Ramos (cell line): Measurements from ENCODE around the gene CENPU.

ENCODE experiments used
- in situ Hi-C: fragments of 300-500 bp; cut with MboI; formaldehyde crosslinking; loops from one replicate; pipeline ENCODE4 v1.14.3; 2022; ENCODE audit warnings: low sequenced_read_pairs; ENCODE audit not compliant: unreplicated experiment

CENPU gene

DNA sequence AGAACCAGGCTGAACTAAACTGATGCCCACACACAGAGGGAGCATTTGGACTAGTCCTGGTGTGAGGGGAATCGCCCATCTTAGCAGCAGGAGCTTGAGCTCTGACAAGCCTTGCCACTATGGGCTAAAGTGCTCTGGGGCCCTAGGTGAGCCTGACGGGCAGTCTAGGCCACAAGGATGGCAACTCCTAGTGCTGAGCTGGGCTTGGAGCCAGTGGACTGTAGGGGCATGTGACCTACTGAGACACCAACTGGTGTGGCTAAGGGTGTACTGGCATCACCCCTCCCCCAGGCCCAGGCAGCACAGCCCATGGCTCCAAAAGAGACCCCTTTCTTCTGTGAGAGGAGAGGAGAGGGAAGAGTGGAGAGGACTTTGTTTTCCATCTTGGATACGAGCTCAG lies 14.5 kb downstream of the CENPU start:
- in situ Hi-C loops: no loop called here

DNA sequence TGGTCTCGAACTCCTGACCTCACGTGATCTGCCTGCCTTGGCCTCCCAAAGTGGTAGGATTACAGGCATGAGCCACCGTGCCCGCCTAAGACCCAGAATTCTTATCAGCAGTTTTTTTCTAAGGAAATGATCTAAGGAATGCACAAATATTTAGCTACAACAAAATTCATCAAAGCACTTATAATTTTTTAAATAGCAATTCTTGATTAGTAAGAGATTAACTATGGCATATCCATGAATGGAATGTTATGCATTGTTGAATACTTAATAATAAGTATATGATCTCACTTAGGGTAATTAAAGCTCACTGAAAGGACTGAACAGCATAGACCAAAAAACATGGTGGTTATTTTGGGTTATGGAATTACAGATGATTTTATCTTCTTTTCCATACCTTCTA lies 18.4 kb downstream of the CENPU start:
- in situ Hi-C loops: no loop called here

DNA sequence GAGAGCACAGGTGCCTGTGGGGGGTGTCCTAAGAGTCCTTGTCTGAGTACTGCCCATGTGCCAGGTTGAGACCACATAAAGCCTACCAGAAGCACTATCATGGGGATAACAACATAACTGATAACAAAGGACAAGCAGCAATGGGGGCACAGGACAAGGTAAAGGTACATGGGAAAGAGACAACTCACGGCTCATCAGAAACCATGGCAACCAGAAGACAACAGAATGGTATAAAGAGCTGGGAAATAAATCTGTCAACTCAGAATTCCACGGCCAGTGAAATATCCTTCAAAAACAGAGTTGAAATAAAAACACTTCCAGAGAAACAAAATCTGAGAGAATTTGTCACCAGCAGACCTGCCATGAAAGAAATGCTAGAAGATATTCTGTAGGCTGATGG lies 20.0 kb downstream of the CENPU start:
- in situ Hi-C loops: no loop called here

DNA sequence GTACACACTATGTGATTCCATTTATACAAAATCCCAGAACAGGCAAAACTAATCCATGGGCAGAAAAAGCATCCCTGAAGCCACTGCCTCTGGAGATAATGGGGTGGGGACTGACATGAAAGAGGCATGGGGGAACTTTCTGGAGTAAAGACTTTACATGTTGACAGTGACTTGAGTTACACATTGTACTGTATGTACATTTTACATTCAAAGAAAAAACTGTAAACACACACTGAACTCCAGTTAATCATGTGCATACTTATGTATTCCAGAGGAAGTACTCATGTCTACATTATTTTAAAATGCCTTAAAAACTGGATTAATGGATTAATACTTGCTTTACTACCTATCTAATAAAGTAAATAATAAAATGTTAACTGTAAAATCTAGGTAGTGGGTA lies 21.6 kb downstream of the CENPU start:
- in situ Hi-C loops: no loop called here

DNA sequence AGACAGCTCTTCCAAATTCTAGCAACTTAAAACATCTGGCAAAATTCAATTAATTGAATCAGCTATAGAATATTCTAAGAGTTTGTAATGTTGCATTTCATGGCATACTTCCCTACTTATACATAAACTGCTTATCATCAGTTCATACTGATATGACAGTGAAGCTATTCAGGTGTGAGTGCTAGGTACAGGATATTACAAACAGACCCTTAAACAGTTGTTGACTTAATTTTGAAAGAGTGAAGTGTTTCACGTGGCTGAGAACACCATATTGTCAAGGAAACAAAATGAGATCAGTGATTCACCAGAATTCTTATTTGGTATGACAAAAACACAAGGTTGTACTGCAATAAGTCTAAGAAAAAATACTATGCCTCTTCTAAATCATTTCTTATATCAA lies 27.4 kb downstream of the CENPU start:
- in situ Hi-C loops: no loop called here

DNA sequence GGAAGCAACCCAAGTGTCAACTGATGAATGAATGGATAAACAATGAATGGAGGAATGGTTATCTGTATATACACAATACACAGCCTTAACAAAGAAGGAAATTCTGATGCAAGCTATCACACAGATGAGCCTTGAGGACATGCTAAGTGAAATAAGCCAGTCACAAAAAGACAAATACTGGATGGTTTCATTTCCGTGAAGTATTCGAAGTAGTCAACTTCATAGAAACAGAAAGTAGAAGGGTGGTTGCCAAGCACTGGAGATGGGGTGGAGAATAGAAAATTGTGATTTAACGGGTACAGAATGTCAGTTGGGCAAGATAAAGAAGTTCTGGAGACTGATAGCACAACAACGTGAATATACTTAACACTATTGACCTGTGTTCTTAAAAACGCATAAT lies 28.2 kb downstream of the CENPU start:
- in situ Hi-C loops: no loop called here

DNA sequence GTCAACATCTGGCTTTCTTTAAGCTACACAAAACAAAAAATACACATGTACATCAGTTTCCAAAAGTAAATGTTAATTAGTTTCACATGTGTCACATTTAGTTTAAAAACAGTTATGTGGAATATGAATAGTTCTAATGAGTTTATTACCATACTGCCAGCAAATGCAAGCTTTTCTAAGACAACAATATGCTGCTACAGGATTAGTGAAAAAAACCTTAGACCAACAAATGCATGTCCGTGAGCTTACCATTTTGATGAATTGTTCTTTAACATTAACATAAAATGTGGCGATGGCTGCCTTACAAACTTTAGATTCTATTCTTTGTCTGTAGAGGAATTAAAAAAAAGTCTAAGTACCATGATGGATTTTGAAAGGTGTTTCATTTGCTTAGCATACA lies 31.8 kb downstream of the CENPU start:
- in situ Hi-C loops: no loop called here

DNA sequence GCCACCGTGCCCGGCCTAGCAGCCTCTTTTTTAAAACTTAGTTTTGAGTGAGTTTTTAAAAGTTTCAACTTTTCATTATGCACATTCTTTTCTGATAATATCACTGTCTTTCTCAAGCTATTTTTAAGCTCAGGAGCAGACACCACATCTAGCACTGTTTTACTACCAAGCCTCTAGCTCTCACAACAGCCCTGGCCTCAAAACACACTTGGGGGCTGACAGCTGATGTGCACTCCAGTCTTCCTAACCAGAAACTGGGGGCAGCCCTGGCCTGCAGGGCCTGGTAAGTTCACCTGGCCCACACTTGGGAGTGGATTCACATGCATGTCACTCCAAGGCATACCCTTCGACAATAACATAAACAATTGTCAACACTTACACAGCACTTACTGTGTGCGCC lies 34.0 kb downstream of the CENPU start:
- in situ Hi-C loops: no loop called here

DNA sequence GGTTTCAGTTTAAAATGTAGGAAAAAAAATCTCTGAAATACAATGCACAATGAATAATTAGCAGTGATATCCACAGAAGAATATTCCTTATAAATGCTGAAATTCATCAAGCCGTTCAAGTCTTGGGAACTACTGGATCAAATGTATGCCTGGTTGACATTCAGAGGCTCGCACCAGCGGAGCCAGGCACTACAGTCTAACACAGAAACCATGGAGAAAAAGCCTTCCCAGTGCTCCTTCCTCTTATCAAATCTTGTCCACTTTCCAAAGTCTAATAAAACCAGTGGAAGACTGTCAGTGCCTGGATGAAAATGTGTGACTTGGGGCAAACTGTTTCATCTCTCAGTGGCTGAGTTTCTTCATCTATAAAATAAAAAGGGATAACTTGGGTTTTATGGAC lies 35.9 kb downstream of the CENPU start:
- in situ Hi-C loops: no loop called here

DNA sequence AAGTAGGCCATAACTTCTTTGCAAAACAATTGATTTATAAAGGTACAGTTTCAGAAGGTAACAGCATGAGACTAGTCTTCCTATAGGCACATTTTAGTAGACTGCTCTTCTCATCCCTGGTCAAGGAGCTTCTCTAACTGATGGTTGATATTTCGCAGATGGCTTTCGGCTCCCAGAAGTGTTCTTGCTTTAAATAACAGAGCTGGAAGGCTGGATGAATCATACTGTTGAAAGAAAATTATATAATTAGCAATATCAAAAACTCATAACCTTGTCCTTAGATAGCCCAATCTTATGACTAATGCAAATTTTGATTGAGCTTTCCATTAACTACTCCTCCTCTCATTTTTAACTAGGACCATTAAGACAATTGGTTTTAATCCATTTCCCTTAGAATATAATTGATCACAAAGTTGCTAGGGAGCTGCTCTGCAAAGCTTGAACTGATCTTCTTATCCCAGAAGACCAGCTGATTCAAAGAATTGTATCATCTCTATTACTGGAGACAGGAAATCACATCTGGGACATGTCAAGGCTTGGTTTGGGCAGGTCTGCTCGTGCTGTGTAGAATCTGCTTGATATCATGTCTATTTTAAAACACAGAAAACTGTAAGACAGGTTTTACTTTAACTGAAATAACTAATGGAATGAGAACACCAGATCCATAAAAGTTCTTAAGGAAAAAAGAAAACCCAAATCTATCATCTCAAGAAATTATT lies 38.6 kb downstream of the CENPU start:
- in situ Hi-C loops: no loop called here

DNA sequence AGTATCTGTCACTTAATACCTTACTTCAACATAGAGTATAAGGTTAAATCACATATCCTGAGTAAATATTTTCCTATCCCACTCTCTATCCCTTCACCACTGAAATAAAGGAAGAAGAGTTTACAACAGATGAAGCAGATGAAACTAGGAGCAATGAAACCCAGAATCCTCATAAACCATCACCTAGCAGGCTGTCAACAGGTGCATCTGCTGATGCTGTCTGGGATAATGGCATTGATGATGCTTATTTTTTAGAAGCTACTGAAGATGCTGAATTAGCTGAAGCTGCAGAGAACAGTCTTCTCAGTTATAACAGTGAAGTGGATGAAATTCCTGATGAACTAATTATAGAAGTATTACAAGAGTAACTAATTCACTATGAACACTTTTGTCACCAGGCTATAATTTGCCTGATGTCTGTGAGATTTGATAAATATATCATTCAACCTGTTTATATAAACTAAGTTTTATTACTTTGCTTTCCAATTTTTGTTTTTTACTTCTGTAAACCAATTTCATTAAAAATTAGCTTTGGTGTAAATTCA lies 39.4 kb downstream of the CENPU start:
- in situ Hi-C loops: no loop called here

DNA sequence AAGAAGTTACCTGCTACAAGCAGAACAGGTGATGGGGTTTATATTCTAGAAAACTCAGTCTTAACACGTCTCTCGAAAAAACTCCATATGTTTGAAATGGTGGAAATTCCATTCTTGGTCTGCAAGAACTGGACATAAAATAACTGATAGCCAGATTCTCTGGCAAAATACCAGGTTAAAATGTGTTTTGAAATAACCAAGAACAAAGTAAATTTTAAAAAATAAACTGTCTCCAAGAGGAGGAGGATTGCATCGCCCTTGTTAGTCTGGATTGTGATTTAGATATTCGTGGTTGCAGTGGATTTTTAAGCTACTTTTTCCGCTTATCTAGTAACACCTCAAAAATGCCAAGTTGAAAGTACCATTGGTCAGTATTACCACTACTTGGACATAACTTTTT lies 40.8 kb downstream of the CENPU start:
- in situ Hi-C loops: no loop called here

DNA sequence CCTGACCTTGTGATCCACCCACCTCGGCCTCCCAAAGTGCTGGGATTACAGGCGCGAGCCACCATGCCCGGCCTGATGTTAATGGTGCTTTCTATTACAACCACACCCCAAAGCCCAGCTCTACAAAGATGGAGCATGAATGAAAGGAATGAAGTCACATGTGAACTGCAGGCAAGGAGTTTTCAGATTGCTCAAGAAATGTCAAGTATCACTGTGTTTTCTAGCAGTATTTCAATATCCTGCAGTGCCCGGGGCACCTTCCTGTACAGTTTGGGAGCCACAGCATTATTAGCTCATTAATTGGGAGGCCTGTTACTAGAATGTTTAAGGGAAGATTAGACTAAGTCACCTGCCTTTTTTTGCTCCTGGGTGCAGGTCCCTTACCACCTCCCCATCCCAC lies 44.2 kb downstream of the CENPU start:
- in situ Hi-C loops: no loop called here

DNA sequence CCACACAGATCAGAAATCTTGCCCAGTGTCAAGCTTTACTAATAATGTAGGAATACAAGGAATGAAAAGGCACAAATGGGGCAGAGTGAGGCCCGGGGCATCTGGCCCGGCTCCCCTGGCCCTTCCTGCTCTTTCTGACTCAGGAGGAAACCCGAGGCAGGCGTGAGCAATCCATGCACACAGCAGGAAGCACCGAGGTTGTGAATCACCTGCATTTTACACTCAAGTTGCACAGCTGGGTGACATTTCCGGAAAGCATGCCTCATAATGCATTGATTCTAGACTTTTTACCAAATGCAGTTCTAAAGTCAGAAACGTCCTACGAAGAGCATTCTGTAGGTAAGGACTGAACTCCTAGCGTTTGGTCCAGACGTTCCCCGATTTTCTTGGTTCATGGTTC lies 45.4 kb downstream of the CENPU start:
- in situ Hi-C loops: no loop called here

DNA sequence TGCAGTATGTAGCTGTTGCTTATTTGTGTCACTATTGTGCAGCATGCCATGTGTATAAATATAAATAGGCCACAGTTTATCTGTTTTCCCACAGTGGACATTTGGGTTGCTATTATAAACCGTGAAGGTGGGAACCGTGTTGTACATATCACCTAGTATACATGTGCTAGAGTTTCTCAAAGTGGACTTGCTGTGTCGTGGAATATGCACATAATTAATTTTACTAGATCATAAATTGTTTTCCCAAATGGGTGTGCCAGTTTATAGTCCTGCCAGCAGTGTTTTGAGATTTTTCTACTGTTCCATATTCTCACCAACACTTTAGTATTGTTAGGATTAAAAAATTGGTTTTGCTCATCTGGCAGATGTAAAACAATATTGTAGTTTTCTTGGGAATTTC lies 45.9 kb downstream of the CENPU start:
- in situ Hi-C loops: no loop called here

DNA sequence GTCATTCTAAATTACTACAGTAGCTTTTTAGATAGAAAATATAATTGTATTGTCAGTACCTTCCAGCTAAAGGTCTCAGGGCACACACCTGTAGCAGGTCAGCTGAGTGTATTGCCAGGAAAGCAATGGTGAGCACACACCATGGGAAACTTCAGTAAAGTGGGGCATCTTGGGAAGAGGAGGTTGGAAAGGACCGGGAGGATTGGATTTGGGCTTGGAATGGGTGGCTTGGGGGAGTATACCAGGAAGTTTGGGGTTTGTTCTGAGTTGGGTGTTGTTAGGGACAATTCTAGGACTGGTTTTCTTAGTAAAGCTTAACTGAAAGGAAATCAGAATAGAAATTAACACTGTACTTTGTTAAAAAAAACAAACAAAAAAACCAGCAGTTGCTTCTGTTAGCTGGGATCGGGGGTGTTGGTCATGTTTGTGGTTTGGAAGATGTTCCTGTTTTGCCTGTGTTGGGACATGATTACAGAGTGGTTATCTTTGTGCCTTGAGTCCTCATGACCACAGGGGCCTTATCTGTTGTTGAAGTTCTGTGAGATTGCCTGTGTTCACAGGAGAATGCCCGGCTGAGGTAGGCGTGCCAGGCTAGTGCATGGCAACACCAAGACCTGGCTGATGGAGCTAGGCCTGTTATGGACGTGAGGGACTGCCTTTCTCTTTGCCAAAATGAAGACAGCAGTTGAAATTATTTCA lies 49.3 kb downstream of the CENPU start:
- in situ Hi-C loops: no loop called here

DNA sequence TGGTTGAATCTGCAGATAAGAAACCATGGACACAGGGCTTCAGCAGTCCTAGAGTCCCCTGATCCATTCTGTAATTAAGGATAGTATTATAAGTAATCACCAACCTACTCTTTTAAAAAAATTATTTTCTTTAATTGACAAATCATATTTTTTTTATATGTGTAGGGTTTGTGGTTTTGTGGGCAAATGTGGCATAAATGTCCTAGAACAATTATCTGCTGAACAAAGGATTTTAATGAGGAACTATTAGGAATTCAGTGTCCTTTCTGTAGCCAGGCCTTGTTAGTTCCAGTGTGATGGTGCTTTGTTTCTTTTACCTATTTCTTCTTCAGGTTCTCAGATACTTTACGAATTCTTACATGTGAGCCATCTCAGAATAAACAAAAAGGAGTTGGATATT lies 52.0 kb downstream of the CENPU start:
- in situ Hi-C loops: no loop called here

DNA sequence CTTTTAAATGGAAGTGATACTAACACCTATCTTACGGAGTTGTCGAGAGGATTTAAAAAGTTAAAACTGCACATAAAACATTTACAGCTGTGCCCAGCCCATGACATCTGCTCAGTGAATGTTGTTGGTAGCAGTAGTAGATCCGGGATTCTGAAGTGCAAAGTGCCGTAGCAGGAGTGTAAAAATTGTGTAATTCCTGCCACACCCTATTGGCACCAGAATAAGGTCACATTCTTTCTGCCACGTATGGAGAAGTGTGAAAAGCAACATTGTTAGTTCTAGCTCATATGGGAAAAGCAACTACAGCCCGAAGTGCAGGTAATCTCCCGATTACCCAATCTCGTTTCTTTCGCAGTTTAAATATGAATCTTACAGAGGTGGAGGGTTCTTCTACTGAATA lies 53.2 kb downstream of the CENPU start:
- in situ Hi-C loops: no loop called here

DNA sequence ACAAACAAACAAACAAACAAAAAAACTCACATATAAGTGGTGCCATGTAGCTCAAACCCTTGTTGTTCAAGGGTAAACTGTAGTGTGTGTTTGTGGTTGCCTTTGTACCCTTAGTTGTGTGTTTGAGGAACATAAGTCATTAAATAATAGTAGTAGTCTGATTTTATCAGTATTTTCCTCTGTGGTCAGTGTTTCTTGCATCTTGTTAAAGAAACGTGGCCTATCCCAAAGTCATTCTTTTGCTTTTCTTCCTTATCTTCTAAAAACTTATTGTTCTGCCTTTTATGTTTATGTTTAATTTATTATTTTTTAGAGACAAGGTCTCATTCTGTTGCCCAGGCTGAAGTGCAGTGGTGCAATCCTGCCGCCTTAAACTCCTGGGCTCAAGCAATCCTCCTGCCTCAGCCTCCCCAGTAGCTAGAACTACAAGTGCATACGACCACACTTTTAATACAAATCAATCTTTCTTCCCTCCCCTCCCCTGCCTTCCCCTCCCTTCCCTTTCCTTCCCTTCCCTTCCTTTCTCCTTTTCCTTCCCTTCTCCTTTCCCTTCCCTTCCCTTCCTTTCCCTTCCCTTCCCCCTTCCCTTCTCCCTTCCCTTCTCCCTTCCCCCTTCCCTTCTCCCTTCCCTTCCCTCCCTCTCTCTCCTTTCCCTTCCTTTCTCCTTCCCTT lies 57.9 kb downstream of the CENPU start:
- in situ Hi-C loops: no loop called here

DNA sequence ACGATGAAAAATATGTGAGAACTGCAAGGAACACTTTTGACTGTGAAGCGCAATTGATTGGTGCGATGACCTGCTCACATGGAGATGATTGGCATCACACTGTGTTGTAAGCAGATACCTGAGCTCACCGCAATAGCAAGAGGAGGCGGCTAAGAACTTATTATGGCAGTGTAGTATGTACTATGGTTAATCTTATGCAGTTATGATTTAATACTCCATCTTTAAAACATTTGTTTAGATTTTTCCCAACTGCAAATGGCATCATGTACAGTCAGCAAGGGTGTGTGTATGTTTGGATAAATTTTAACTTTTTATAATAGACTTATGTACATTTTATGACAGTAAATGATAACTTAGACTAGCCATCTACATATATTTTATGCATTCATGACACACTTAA lies 58.9 kb downstream of the CENPU start:
- in situ Hi-C loops: no loop called here

DNA sequence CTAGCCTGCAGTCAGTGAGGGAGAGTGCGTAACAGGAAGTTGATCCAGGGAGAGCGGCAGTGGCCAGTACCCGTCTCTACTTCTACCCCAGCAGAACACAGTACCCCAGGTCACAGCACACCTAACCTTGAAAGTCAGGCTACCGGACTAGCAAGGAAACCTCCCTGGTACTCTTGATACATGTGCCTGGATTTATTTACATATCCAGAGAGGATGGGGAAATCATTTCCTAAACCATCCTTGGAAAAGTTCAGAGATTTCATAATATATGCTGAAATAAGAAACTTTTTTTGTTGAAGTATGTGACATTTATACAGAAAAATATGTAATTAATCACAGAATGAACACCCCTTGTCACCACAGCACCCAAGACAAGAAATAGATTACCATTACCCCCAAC lies 59.9 kb downstream of the CENPU start:
- in situ Hi-C loops: no loop called here
